HepG2 (cell line): Measurements from ENCODE around the gene PSMB11. TPM values are rescaled to one million over a fixed set of nuclear protein-coding genes. Genes with fewer than 3 reads are reported as not detected.

Source experiments
- ATAC-seq: fragments of 200-7000 bp; cut with Tn5 transposase; 3 replicates; pipeline ENCODE4 v1.9.1; 2020; ENCODE audit warnings: mild to moderate bottlenecking, moderate library complexity
- BruUV-seq: library from RNA; stranded (reverse); fragments of 400-500 nt; replicated peaks from 2 replicates; lab custom pipeline; 2021; lab: Mats Ljungman, UMichigan
- CTCF ChIA-PET: fragments of 300-600 bp; formaldehyde crosslinking; extraction: SDS; loops from one replicate; lab custom pipeline; 2021; ENCODE audit warnings: low total read pairs, inconsistent platforms, low intra/inter-chr PET ratio; lab: Yijun Ruan, JAX
- POLR2A ChIA-PET: fragments of 350-600 bp; sonication (Branson Sonifier 250); formaldehyde crosslinking; loops from one replicate; lab custom pipeline; 2020; ENCODE audit warnings: antibody characterized with exemption, inconsistent platforms; lab: Yijun Ruan, JAX
- DNase-seq: peaks from one replicate; pipeline ENCODE4 v3.0.0-alpha.2; 2015; ENCODE audit warnings: low spot score
- FAIRE-seq: peaks from 3 replicates; lab custom pipeline; 2011; peaks lifted over from hg19 to GRCh38; lab: Jason Lieb, UNC
- H2AFZ ChIP-seq: one replicate; pipeline ENCODE4 v1.6.1; 2011; ENCODE audit warnings: low read length, inconsistent platforms
- H3K27ac ChIP-seq: fragments of 300-600 bp; 3 replicates; pipeline ENCODE4 v1.8.0; 2011; ENCODE audit warnings: mixed run types, mild to moderate bottlenecking, mixed read lengths, low read length, inconsistent platforms; ENCODE audit not compliant: insufficient read depth; ENCODE audit errors: extremely low read length
- H3K27me3 ChIP-seq, 2 experiments: fragments of 200-600 bp in 1 of 2; 2 replicates in 1 of 2; 3 replicates in 1 of 2; pipeline versions ENCODE4 v1.6.0 to v1.8.0; 2011; ENCODE audit warnings: low read length in 2 of 2, mild to moderate bottlenecking in 2 of 2, moderate library complexity in 2 of 2, inconsistent platforms in 1 of 2; ENCODE audit not compliant: insufficient read depth in 2 of 2, control insufficient read depth in 1 of 2
- H3K36me3 ChIP-seq, 2 experiments: fragments of 200-600 bp in 1 of 2; replicated peaks in 1 of 2; 2 replicates in 1 of 2; 3 replicates in 1 of 2; pipeline versions ENCODE4 v1.5.1 to v1.8.0; 2011; ENCODE audit warnings: low read length in 2 of 2, inconsistent platforms in 1 of 2; ENCODE audit not compliant: insufficient read depth in 2 of 2, control insufficient read depth in 1 of 2
- H3K4me1 ChIP-seq: 2 replicates; pipeline ENCODE4 v1.5.1; 2012; ENCODE audit warnings: low read length, inconsistent platforms; ENCODE audit not compliant: insufficient read depth
- H3K4me2 ChIP-seq: 2 replicates; pipeline ENCODE4 v1.6.0; 2011; ENCODE audit warnings: low read depth, low read length, inconsistent platforms
- H3K4me3 ChIP-seq, 3 experiments: fragments of 200-600 bp in 1 of 3; sonication (generic), shearing (Covaris generic) in 1 of 3; replicated peaks in 1 of 3; 2 replicates each; pipeline ENCODE4 v1.5.1; 2011 to 2016; ENCODE audit warnings: low read length in 3 of 3, inconsistent platforms in 2 of 3, low read depth in 2 of 3, mild to moderate bottlenecking in 2 of 3, control low read depth in 1 of 3, mixed read lengths in 1 of 3; ENCODE audit not compliant: insufficient read depth in 1 of 3
- H3K79me2 ChIP-seq: one replicate; pipeline ENCODE4 v1.6.1; 2011; ENCODE audit warnings: low read length, inconsistent platforms; ENCODE audit not compliant: insufficient read depth
- H3K9ac ChIP-seq: 2 replicates; pipeline ENCODE4 v1.6.0; 2011; ENCODE audit warnings: mild to moderate bottlenecking, low read depth, low read length, inconsistent platforms; ENCODE audit not compliant: insufficient read depth
- H3K9me3 ChIP-seq: 2 replicates; pipeline ENCODE4 v1.5.1; 2012; ENCODE audit warnings: mild to moderate bottlenecking, low read length
- H4K20me1 ChIP-seq: 2 replicates; pipeline ENCODE4 v1.6.0; 2011; ENCODE audit warnings: inconsistent platforms, mild to moderate bottlenecking, low read length, moderate library complexity; ENCODE audit not compliant: insufficient read depth
- ATAD3A ChIP-seq: sonication (generic); formaldehyde crosslinking; IDR thresholded peaks from 2 replicates; pipeline ENCODE4 v1.4.0; 2020; ENCODE audit warnings: missing genetic modification reagents
- BCL3 ChIP-seq: sonication (generic); formaldehyde crosslinking; IDR thresholded peaks from 2 replicates; pipeline ENCODE4 v1.5.1; 2020; ENCODE audit warnings: mild to moderate bottlenecking, missing genetic modification reagents, moderate library complexity
- EED ChIP-seq: sonication (generic); formaldehyde crosslinking; IDR thresholded peaks from 2 replicates; pipeline ENCODE4 v1.5.0; 2020; ENCODE audit warnings: mild to moderate bottlenecking, missing genetic modification reagents
- HES4 ChIP-seq: sonication (generic); formaldehyde crosslinking; IDR thresholded peaks from 2 replicates; pipeline ENCODE4 v1.9.0; 2021; ENCODE audit warnings: mild to moderate bottlenecking, missing genetic modification reagents, borderline replicate concordance
- HIVEP1 ChIP-seq: sonication (generic); formaldehyde crosslinking; IDR thresholded peaks from 2 replicates; pipeline ENCODE4 v1.4.0; 2020; ENCODE audit warnings: mild to moderate bottlenecking, missing genetic modification reagents
- IKZF4 ChIP-seq: sonication (generic); formaldehyde crosslinking; IDR thresholded peaks from 2 replicates; pipeline ENCODE4 v1.5.1; 2020; ENCODE audit warnings: borderline replicate concordance, mild to moderate bottlenecking, low read depth, missing genetic modification reagents; ENCODE audit errors: not compliant biosample characterization
- KAT8 ChIP-seq: IDR thresholded peaks from 2 replicates; pipeline ENCODE4 v1.6.1; 2016; ENCODE audit warnings: missing genetic modification reagents, missing compliant biosample characterization
- MIXL1 ChIP-seq: IDR thresholded peaks from 2 replicates; pipeline ENCODE4 v1.6.1; 2016
- MZF1 ChIP-seq: sonication (generic); formaldehyde crosslinking; IDR thresholded peaks from 2 replicates; pipeline ENCODE4 v1.8.1; 2023; ENCODE audit warnings: mild to moderate bottlenecking, missing genetic modification reagents, borderline replicate concordance
- NFKB2 ChIP-seq: sonication (generic); formaldehyde crosslinking; IDR thresholded peaks from 2 replicates; pipeline ENCODE4 v1.4.0; 2020; ENCODE audit warnings: missing genetic modification reagents, borderline replicate concordance
- NR3C1 ChIP-seq: sonication (generic); formaldehyde crosslinking; IDR thresholded peaks from 2 replicates; pipeline ENCODE4 v1.4.0; 2020; ENCODE audit warnings: missing genetic modification reagents
- POLR2A ChIP-seq, 2 experiments: IDR thresholded peaks; 2 replicates each; pipeline ENCODE4 v1.6.1; 2011; ENCODE audit warnings: low read depth in 2 of 2, low read length in 2 of 2, mild to moderate bottlenecking in 1 of 2, moderate library complexity in 1 of 2; ENCODE audit not compliant: insufficient read depth in 1 of 2
- POLR2G ChIP-seq: fragments of 200-400 bp; formaldehyde crosslinking; IDR thresholded peaks from 2 replicates; pipeline ENCODE4 v1.6.1; 2018; ENCODE audit warnings: mild to moderate bottlenecking, low read depth, low read length, moderate library complexity
- PRPF4 ChIP-seq: fragments of 200-400 bp; formaldehyde crosslinking; IDR thresholded peaks from 2 replicates; pipeline ENCODE4 v1.6.1; 2016; ENCODE audit warnings: low read length, low read depth; ENCODE audit not compliant: poor library complexity, severe bottlenecking
- RBFOX2 ChIP-seq: fragments of 200-400 bp; formaldehyde crosslinking; IDR thresholded peaks from 2 replicates; pipeline ENCODE4 v1.6.1; 2017; ENCODE audit warnings: low read depth, mild to moderate bottlenecking, low read length
- RBM22 ChIP-seq: fragments of 200-400 bp; formaldehyde crosslinking; optimal IDR thresholded peaks from 2 replicates; pipeline ENCODE3; 2017; ENCODE audit warnings: mild to moderate bottlenecking, low read length, moderate library complexity
- SSRP1 ChIP-seq: IDR thresholded peaks from 2 replicates; pipeline ENCODE4 v1.6.1; 2016; ENCODE audit warnings: control low read depth
- ZFP36L1 ChIP-seq: sonication (generic); formaldehyde crosslinking; IDR thresholded peaks from 2 replicates; pipeline ENCODE4 v1.8.0; 2022; ENCODE audit warnings: mild to moderate bottlenecking, missing genetic modification reagents, moderate library complexity
- ZNF430 ChIP-seq: sonication (generic); formaldehyde crosslinking; IDR thresholded peaks from 2 replicates; pipeline ENCODE4 v1.9.0; 2021; ENCODE audit warnings: mild to moderate bottlenecking, missing genetic modification reagents
- ZNF672 ChIP-seq: sonication (generic); formaldehyde crosslinking; IDR thresholded peaks from 2 replicates; pipeline ENCODE4 v1.8.1; 2022; ENCODE audit warnings: missing genetic modification reagents
- WGBS: methylation state at CpG from one replicate; pipeline ENCODE4 v1.1.6; 2017; ENCODE audit warnings: low lambda C conversion rate; 5-methylcytosine and 5-hydroxymethylcytosine counted together
- in situ Hi-C: cut with HindIII; loops from 2 replicates; pipeline ENCODE4 v1.10.0; 2017; ENCODE audit warnings: low pct_unique_long_range_greater_than_20kb; ENCODE audit not compliant: extremely low pct_ligation_motif_present
- intact Hi-C: fragments of 100-400 bp; cut with micrococcal nuclease; formaldehyde crosslinking; loops from one replicate; pipeline ENCODE4 v1.10.0; 2022; ENCODE audit not compliant: unreplicated experiment
- polyA plus RNA-seq, 8 experiments: library from polyadenylated mRNA; depleted of rRNA in 3 of 8; stranded (reverse) in 7 of 8; unstranded in 1 of 8; fragments of >200 nt; fragmentation: Illumina TruSeq in 4 of 8; extraction: Trizol in 4 of 8; gene quantifications; 2 replicates each; pipeline versions ENCODE4 v1.2.1 to v1.2.3, GENCODE V29; 2011 to 2016; ENCODE audit warnings: low read depth in 4 of 8, missing spikeins in 1 of 8, mixed read lengths in 1 of 8; ENCODE audit not compliant: insufficient read depth in 1 of 8
- total RNA-seq, 5 experiments: library from RNA; depleted of rRNA; stranded (reverse); fragments of >200 nt; fragmentation: Illumina TruSeq; extraction: Trizol; gene quantifications; 2 replicates each; pipeline ENCODE4 v1.2.3, GENCODE V29; 2016; ENCODE audit warnings: low read depth in 1 of 5

Gene PSMB11
- total and polyA plus RNA-seq, 2 of the 13 experiments (the other 11 are each of a cell fraction or from before 2014, with no cell fraction given), result not detected

- TF ChIP-seq RBM22, result peak; percentile 19
- peak; percentile 19 for TF ChIP-seq PRPF4
- TF ChIP-seq NR3C1, result no peak
Measured at GRCh38 chr14:23066855-23067744, 25.1 kb downstream of the PSMB11 start (continued).

GRCh38 chr14:23067847-23068788, 26.1 kb downstream of the PSMB11 start:
- CTCF ChIA-PET, result interaction anchor here (0.6 to 4.5 kb wide), 16 partner anchors 10 to 511 kb away, joined by 3 to 34 read pairs (median 7); partner anchors contain the start of genes ACIN1, C14orf119 and CDH24
- POLR2A ChIA-PET, result interaction anchor here (0.8 to 2.0 kb wide), 27 partner anchors 9 to 302 kb away, joined by 3 to 80 read pairs (median 5); partner anchors contain the start of genes ACIN1, AJUBA, BCL2L2 and C14orf119
- DNase-seq (no peak), ATAC-seq (0 out of 3 replicates have a peak, but pooled peaks have one; percentile 2), FAIRE-seq (no peak)
- H3K79me2 ChIP-seq, result peaks cover 45% of the 10 kb centered on the region
- peaks cover 12% of the 10 kb centered on the region for H4K20me1 ChIP-seq
- no peak overlapping the region for H2AFZ ChIP-seq
- H3K27me3 ChIP-seq, result no peaks in the 10 kb centered on the region; a peak in 1 of 5 replicates
- no peak overlapping the region for H3K4me3 ChIP-seq
- peak overlapping the region; percentile 21; the same call in 1 of the 2 replicates for H3K4me2 ChIP-seq
- no TSS peak for BruUV-seq
- peaks cover 50 to 76% of the 10 kb centered on the region in 2 experiments for H3K36me3 ChIP-seq
- H3K9ac ChIP-seq, result no peak overlapping the region
- no peak overlapping the region for H3K27ac ChIP-seq
- in situ Hi-C loops (loop anchor here (5.0 kb wide), 1 partner anchor 39 kb away; no protein-coding TSS in a partner anchor), intact Hi-C loops (loop anchor here (2.0 kb wide), 1 partner anchor 119 kb away; no protein-coding TSS in a partner anchor)
- peaks cover 42% of the 10 kb centered on the region for H3K4me1 ChIP-seq
- WGBS, result 89% methylated on average over 14 of the region's 14 CpGs
- no peaks in the 10 kb centered on the region for H3K9me3 ChIP-seq
- TF ChIP-seq SSRP1 (0 out of 2 replicates have a peak, but pooled peaks have one; percentile 64), KAT8 (no peak), ZNF430 (CRISPR knock-in tag) (0 out of 2 replicates have a peak, but pooled peaks have one; percentile 57), MZF1 (CRISPR knock-in tag) (no peak), EED (CRISPR knock-in tag) (peak; percentile 68; the same call in 1 of the 2 replicates), ZFP36L1 (CRISPR knock-in tag) (no peak), IKZF4 (CRISPR knock-in tag) (peak; percentile 45), BCL3 (CRISPR knock-in tag) (no peak), ATAD3A (CRISPR knock-in tag) (0 out of 2 replicates have a peak, but pooled peaks have one; percentile 18), POLR2G (peak; percentile 42), MIXL1 (CRISPR knock-in tag) (no peak), ZNF672 (CRISPR knock-in tag) (no peak), RBFOX2 (peak; percentile 33), HIVEP1 (CRISPR knock-in tag) (peak; percentile 39), HES4 (CRISPR knock-in tag) (no peak), NFKB2 (CRISPR knock-in tag) (no peak), POLR2A (IDR thresholded peaks at IDR 0.05; ENCODE audit: insufficient read depth in 1 of 2, low read depth in 2 of 2, low read length in 2 of 2) (peak in 1 of 2 experiments; percentile 6; a peak in 3 of 4 replicates)
